ENCODE results near the gene IGLL5.
A peak's percentile ranks its signal among the peaks of the same experiment; 100 is the strongest.

The IGLL5 gene

DNA sequence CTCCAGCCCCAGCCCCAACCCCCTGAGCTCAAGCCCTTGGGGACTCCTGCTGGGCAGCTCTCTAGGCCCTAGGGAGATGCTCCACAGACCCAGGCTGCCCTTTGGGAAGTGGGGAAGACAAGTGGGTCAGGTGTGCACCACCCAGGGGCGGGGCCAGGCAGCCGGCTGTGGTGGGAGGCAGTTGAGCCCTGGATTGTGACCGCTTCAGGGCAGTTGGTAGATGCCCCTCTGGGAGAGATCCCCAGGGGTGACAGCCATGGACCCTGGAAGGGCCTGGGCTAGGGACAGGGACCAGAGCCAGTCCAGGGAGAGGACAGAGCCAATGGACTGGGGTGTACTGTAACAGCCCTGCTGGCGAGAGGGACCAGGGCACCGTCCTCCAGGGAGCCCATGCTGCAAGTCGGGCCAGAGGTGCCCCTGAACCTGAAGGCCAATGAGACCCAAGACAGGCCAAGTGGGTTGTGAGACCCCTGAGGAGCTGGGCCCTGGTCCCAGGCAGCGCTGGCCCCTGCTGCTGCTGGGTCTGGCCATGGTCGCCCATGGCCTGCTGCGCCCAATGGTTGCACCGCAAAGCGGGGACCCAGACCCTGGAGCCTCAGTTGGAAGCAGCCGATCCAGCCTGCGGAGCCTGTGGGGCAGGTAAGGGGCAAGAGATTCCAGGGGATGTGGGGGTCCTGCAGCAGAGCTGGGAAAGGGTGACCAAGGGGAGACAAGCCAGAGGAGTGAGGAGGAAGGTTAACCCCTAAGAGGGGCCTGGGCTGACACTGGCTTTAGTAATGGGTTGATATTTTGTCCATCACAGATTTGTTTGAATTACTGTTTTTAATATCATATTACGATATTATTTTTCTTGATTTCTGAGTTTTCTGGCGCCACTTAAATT, at the start of gene IGLL5:
Gene IGLL5, plus strand, starts transcription at position 196 of the 883 bp plus-strand sequence. Its CDS starts 238 bp downstream, at position 434.
- DNase-seq (ENCODE audit: low read depth in 2 of 2) = no peak

DNA sequence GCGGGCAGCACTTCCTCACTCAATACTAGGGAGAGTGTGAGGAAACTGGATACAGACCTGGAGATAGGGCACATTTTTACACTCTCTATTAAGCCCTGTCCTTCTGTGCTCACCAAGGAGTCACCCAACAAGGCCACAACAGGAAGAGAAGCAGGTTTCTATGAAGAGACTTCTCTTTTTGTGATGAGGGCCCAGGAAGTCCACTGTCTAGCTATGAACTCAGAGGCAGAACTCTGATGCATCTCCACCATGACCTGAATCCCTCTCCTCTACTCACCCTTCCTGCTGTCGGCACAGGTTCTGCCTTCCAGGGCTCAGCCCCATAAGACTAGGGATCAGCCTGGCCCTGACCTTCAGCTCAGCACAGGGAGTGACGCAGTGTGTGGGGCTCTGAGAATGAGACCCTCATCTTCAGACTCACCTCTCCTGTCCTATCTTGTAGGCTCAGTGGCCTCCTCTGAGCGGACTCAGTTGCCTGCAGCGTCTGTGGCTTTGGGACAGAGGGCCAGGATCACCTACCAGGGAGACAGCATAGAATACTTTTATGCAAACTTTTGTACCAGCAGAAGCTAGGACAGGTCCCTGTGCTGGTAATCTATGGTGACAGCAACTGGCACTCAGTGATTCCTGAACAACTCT, 49.3 kb upstream of the IGLL5 start:
- no peak for DNase-seq (ENCODE audit: low read depth in 2 of 2)

DNA sequence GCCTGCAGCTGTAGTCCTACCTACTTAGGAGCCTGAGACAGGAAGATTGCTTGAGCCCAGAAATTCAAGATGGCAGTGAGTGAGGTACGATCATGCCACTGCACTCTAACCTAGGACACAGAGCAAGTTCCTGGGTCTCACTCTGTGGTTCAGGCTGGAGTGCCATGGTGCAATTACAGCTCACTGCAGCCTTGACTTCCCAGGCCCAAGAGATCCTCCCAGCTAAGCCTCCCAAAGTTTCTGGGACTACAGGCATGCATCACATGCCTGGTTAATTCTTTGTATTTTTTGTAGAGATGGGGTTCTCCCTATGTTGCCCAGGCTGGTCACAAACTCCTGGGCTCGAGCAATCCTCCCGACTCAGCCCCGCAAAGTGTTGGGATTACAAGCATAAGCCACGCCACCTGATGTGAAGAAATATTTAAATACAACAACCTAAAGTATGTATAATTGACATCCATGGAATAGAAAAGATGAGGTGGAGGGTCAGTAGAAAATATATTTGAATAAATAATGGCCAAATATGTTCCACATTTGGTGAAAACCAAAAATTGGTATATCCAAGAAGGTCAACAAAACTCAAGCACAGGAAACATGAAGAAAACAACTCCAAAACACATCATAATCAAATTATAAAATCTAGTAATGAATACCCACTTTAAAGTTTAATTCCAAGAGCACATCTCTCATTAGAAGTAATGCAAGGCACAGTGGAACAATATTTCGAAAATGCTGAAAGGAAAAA, 47.9 kb upstream of the IGLL5 start:
- DNase-seq (ENCODE audit: low read depth in 2 of 2) = no peak

DNA sequence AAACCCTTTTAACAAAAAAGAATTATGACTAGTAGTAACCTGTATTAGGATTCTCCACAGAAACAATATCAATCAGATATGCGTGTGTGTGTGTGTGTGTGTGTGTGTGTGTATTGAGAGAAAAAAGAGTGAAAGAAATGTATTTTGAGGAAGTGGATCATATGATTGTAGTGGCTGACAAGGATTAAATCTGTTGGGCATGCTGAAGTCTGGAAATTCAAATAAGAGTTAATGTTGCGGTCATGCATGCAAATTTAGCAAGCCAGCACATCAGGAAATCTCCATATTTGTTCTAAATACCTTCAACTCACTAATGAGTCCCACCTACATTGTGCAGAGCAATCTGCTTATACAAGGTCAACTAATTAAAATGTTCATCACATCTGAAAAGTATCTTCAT, 46.8 kb upstream of the IGLL5 start:
- no peak for DNase-seq (ENCODE audit: low read depth in 2 of 2)

DNA sequence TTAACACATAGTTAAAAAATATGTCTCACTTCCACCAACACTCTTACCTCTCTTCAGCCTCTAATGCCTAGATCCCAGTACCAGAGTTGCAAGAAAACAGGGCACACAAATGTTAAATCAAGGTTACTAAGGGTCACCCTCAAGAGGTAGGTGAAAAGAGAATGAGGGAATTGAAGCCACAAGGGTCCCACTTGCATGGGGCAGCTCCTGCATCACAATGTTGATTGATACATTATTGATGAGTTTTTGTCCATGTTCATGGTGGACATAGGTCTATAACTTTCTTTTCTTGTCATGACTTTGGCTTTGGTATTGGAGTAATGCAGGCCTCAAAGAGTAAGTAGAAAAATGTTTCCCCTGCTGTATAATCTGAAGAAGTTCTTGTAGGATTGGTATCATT, 46.0 kb upstream of the IGLL5 start:
- DNase-seq (ENCODE audit: low read depth in 2 of 2) = no peak

DNA sequence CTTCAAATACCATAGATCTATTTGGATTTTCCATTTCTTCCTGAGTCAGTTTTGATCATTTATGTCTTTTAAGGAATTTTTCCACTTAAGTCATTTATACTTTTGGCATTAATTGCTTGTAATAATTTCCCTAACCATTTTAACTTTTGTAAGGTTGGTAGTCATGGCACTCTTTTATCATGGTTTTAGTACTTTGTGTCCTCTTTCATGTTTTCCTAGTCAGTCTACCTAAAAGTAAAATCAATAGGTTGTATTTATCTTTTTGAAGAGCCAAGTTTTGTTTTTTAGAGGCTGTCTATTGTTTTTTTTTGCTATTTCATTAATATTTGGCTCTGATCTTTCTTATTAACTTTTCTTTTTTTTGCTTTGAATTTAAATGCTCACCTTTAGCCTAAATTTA, 45.5 kb upstream of the IGLL5 start:
- DNase-seq (ENCODE audit: low read depth in 2 of 2) = no peak

DNA sequence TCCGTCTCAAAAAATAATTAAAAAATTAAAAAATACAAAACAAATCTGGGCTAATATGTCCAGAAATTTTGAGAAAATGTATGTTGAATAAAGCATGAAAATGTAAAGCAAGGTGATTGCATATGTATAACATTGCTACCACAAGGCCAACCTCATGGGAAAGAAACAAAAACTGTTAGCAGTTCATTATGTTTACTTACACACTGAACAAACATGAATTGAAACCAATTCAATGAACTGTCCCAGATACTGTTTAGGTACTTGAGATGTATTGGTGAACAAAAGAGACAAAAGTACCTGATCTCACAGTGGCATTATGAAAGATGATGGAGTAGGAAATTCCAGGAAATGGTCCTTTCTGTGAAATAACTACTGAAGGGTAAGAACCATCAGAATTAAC, 43.8 kb upstream of the IGLL5 start:
- DNase-seq (ENCODE audit: low read depth in 2 of 2) = no peak

DNA sequence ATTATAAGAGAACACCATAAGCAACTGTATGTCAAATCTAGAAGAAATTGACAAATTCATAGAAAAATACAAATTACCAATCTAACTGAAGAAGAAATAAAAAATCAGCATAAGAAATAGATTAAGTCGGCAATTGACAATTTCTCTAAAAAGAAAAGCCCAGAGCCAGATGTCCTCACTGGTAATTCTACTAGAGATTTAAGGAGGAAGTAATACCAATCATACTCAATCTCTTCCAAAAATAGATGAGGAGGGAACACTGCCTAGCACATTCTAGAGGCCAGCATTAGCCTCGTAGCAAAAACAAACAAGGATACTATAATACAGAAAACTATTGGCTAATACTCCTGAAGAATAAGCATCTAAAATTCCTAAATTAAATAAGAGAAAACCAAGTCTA, 40.4 kb upstream of the IGLL5 start:
- no peak for DNase-seq (ENCODE audit: low read depth in 2 of 2)

DNA sequence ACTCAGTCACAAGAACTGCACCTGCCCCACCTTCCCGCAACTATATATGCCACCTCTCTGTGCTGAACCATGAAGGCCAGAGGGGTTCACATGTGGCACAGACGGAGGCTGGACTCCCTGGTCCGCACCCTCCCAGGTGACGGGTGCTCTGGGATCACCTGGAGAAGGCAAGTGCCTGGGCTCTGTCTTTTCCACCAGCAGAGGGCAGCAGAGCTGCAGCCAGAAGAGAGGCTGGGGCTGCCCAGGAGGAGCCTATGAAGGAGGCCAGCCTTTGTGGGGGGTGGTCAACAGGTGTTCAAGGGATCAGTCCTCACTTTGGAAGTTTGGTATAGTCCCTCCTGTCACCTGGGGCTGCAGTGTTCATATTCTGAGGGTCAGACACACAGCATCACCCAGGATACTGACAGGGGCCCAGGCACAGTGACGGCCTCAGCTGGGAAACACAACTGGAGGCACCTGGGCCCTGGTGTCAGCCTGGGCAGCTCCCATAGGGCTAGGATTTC, 39.2 kb upstream of the IGLL5 start:
- DNase-seq (ENCODE audit: low read depth in 2 of 2) = peak; percentile 52 to 53

DNA sequence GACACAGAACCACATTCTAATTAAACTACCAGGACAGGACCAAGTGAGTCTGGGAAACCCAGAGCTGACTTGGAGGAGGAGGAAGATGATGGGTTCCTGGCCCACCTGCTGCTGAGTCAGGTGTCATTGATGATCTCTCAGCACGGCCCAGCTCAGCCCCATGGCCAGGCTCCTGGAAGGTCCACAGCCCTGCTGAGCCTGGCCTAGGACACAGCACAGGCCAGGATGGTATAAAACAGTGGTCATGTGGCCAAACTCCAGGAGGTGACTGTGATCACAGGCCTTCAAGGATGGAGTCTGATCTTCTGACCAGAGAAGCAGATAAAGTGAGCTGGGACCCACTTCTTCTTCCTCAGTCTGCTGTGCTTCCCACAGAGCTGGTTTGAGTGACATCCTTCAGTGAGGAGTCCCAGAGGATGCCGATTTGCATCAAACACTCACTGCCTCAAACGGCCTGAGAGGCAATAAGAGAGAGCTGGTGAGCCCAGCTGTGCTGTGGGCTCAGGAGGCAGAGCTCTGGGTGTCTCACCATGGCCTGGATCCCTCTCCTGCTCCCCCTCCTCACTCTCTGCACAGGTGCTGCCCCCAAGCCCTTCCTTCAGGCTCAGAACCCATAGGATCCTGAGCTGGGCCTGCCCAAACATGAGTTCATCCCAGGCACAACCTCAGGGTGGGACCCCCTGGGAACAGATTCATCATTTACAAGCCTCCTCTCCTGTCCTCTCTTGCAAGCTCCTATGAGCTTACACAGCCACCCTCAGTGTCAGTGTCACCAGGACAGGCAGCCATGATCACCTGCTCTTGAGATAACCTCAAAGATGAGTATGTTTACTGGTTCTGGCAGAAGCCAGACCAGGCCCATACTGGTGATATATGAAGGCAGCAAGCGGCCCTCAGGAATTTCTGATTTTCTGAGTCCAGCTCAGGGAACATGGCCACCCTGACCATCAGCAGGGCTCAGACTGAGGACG, 37.7 kb upstream of the IGLL5 start:
- no peak for DNase-seq (ENCODE audit: low read depth in 2 of 2)

DNA sequence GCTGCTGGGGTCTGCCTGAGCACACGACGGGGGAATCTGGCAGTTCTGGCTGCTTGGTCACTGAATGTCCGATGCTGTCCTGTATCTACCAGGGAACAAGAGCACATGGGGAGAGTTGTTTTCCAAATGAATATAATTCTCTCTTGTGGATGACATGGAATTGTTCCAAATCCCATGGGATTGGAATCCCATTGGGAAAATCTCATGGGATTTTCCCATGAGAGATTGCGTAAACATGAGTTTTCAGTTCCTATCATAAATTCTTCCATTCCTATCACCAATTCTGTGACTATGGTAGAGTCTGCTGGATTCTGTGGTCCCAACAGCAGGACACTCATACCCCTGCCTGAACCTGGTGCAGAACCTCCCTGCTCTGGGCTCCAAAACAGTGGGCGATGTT, 35.6 kb upstream of the IGLL5 start:
- DNase-seq (ENCODE audit: low read depth in 2 of 2) = no peak

DNA sequence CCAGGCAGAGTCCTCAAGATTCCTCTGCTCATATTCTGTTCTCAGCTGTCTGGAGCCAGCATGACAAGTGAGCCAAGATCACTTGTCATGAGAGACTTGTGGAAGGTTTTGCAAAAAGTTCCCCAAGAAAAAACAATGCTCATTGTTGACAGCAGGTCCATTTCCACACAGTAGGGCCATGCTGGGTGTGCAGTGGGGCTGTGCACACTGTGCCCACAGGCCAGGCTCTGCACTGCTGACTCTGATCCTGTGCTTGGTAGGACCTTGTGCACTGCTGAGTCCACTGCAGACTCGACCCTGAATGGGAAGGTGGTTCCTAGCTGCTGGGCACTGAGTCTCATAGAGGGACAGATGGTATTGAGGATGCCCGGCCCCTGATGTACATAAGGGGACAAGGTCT, 33.9 kb upstream of the IGLL5 start:
- no peak for DNase-seq (ENCODE audit: low read depth in 2 of 2)

DNA sequence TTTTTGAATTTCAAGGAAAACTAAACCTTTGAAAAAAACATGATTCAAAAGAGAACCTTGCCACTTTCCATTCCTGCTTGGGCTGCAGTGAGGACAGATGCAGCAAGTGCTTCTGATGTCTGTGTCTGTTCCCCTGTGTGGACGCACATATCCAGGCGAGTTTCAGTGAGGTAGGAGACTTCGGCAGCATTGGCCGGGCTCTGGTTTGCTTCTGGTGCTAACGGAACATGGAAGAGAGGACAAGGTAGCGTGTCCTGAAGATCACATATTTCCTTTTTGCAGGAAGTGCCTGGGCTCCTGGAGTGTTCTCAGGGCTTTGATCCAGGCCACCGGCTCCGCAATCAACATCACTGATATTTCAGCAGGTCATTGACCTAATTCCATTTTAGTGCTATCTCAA, 33.1 kb upstream of the IGLL5 start:
- DNase-seq (ENCODE audit: low read depth in 2 of 2) = no peak

DNA sequence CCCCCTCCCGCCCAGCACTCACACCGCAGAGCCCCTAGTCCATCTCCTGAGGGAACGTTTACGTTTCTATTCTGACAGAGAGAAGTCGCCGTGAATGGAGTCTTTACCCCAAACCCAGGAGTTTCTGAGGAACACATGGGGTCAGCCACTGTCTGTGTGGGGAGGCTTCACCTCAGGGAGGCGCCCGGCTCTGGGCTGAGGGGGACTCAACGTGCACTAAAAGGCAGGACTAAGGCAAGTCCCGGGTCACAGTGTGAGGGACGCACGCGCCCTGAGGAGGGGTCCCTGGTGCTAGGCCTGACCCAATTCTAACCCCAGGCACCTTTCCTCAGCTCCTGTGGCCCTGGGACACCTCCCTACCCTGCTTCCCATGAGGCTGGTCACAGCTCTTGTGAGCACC, 32.5 kb upstream of the IGLL5 start:
- no peak for DNase-seq (ENCODE audit: low read depth in 2 of 2)

DNA sequence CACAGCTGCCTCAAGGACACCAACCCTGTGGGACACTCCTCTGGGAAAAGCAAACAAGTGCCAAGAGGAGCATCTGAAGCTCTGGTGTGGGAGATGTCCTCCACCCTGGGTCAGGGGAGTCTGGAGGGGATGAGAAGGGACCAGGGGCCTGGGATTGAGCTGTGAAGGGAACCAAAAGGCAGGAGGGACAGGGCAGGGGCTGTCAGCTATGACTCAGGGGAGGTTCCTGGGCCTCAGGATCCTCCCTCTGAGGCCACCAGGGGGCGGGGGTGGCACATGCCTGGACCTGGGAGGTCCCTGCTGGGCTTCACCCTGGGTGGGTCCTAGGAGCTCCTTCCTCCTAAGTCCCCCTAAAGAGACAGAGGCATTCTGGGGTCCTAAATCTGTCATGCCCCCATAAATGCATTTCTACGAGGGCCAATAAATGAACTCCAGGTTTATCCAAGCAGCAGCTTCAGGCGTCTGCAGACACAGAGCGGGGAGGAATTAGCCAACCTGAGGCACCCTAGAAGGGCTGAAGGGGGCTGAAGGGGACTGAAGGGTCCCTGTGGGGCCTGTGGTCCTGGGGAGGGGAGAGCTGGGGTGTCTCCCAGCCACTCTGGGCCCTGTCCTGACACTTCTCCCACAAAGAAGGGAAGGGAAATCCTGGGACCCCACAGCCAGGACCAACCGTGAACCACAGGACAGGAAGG, 31.9 kb upstream of the IGLL5 start:
- peak; percentile 36 to 43 for DNase-seq (ENCODE audit: low read depth in 2 of 2)

DNA sequence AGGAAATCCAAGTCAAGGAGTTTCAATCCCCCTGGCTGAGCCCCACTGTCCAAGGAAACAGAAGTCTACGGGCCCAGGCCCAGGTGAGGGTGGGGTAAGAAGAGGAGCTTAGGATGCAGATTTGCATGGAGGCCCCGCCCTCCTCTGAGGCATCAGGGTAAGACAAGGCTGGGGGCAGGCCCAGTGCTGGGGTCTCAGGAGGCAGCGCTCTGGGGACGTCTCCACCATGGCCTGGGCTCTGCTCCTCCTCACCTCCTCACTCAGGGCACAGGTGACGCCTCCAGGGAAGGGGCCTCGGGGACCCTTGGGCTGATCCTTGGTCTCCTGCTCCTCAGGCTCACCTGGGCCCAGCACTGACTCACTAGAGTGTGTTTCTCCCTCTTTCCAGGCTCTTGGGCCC, 31.3 kb upstream of the IGLL5 start:
- DNase-seq (ENCODE audit: low read depth in 2 of 2) = no peak

DNA sequence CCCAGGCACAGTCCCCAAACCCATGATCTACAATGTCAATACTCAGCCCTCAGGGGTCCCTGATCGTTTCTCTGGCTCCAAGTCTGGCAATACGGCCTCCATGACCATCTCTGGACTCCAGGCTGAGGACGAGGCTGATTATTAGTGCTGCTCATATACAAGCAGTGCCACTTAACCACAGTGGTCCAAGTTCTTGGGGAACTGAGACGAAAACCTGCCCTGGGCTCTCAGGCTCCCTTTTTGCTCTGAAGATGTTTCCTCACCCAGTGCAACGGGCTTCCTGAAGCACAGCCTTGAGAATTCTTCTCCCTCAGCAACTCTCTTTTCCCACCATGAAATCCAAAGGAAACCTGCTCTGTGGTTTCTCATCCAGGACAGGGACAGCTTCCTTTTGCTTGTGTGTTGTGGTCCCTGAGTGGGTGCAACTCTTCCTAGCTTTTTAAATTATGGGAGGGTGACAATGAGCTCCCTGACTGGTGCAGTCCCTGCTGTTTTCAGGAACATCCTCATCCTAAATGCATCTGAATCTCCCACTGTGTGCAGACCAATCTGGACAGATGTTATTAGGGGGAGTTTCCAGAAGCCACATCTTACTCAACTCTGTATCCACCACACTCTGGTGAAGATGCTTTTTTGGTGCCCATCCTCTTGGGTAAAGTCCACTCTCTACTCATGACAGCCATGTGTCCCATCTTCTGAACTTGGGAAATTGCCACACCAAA, 30.6 kb upstream of the IGLL5 start:
- no peak for DNase-seq (ENCODE audit: low read depth in 2 of 2)

DNA sequence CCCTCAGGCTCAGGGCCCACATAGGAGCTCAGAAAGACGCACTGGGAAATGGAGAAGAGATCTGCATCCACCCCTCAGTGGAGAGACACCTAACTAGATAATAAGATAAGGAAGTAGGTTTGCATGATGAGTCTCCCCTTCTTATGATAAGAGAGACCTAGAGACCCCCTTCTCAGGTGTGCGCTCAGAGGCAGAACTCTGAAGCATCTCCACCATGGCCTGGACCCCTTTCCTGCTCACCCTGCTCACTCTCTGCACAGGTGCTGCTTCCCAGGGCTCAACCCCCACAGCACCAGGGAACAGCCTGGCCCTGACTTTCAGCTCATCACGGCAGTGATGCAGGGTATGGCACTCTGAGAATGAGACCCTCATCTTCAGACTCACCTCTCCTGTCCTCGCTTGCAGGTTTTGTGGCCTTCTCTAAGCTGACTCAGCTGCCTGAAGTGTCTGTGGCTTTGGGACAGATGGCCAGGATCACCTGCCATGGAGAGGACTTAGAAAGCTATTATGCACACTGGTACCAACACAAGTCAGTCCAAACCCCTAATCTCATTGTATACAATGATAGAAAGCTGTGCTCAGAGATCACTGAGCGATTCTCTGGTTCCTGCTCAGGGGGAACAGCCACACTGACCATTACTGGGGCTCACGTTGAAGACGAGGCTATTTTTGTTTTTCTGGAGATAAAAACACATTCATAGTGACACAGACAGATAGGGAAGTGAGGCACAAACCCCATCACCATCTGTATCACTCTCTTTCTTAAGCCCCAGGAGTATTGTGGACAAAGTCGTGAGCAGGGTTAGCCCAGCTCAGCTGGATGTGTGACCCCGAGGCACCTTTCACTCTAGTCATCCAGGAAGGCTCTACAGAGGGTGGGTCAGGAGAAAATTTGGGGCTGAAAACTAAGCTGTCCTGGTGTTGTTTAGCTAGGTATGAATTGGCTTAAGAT, 29.7 kb upstream of the IGLL5 start:
- DNase-seq (ENCODE audit: low read depth in 2 of 2) = no peak

DNA sequence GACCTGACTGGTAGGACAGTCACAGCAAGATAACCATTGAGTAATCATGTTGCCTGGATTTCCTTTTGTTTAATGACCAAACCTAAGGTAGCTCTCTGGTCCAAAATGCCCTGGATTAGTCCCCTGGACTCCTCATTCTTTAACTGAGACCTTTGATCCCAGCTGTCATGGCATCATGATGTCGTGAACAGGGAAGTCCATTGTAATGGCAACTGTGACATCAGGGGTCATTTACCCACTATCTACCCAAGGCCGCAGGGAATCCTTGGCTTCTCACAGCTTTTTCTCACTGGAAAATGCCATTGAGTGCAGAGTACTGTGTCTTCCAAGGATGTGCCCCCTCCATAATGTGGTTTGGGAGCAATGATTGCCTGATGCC, 29.1 kb upstream of the IGLL5 start:
- DNase-seq (ENCODE audit: low read depth in 2 of 2) = no peak

All from stimulated activated CD8-positive, alpha-beta memory T cell treated with anti-CD3 and anti-CD28 coated beads, Interleukin-2, amount 100 ng/mL, for 48 hours (primary cell).